HG02623 (cell line): ENCODE results near the gene MYBPC2.

ENCODE experiments used
- ATAC-seq: cut with Tn5 transposase; IDR thresholded peaks from one replicate; pipeline ENCODE4 v1.9.1; 2021; ENCODE audit warnings: moderate library complexity; ENCODE audit not compliant: unreplicated experiment

Gene MYBPC2

GRCh38 chr19:50496189-50497021 is 63.7 kb downstream of the MYBPC2 start:
- no peak for ATAC-seq

- ATAC-seq, result no peak
Observed at GRCh38 chr19:50497022-50497405, 64.3 kb downstream of the MYBPC2 start.

- no peak for ATAC-seq
Observed at GRCh38 chr19:50498219-50499056, 65.7 kb downstream of the MYBPC2 start.

GRCh38 chr19:50500060-50500752 is 67.5 kb downstream of the MYBPC2 start:
- no peak for ATAC-seq

GRCh38 chr19:50500753-50501151 is 68.1 kb downstream of the MYBPC2 start:
- ATAC-seq, result no peak

- no peak for ATAC-seq
Observed at GRCh38 chr19:50501186-50501567, 68.5 kb downstream of the MYBPC2 start.

GRCh38 chr19:50501568-50502475 is 69.1 kb downstream of the MYBPC2 start:
- ATAC-seq, result no peak

GRCh38 chr19:50505856-50506611 is 73.3 kb downstream of the MYBPC2 start:
- no peak for ATAC-seq

GRCh38 chr19:50506700-50507099 is 74.0 kb downstream of the MYBPC2 start:
- no peak for ATAC-seq

GRCh38 chr19:50507376-50507775 is 74.7 kb downstream of the MYBPC2 start:
- no peak for ATAC-seq

GRCh38 chr19:50508843-50509190 is 76.1 kb downstream of the MYBPC2 start:
- ATAC-seq, result no peak

GRCh38 chr19:50509366-50509765 is 76.7 kb downstream of the MYBPC2 start:
- ATAC-seq, result no peak

- no peak for ATAC-seq
Observed at GRCh38 chr19:50510121-50510670, 77.5 kb downstream of the MYBPC2 start.

- ATAC-seq, result no peak
Observed at GRCh38 chr19:50510700-50511068, 78.0 kb downstream of the MYBPC2 start.

GRCh38 chr19:50511069-50511822 is 78.6 kb downstream of the MYBPC2 start, which contains the start of gene JOSD2:
Gene JOSD2, minus strand, starts transcription at chr19:50511191. Its CDS starts 760 bp downstream, at chr19:50510431.
- peak; percentile 74 for ATAC-seq

GRCh38 chr19:50512112-50512998 is 79.7 kb downstream of the MYBPC2 start:
- ATAC-seq, result no peak

GRCh38 chr19:50512999-50513745 is 80.5 kb downstream of the MYBPC2 start:
- ATAC-seq, result no peak
